H1 (cell line): Measurements from ENCODE around the gene COQ8A. TPM values are rescaled to one million over a fixed set of nuclear protein-coding genes. Genes with fewer than 3 reads are reported as not detected.

ENCODE experiments used
- CTCF ChIA-PET: fragments of 300-600 bp; sonication (Branson Sonifier 250); formaldehyde crosslinking; loops from one replicate; lab custom pipeline; 2021; ENCODE audit not compliant: partially characterized antibody; lab: Charles Lee
- POLR2A ChIA-PET: fragments of 300-600 bp; sonication (Branson Sonifier 250); formaldehyde crosslinking; loops from one replicate; lab custom pipeline; 2021; ENCODE audit warnings: inconsistent platforms; ENCODE audit not compliant: partially characterized antibody; lab: Charles Lee
- DNase-seq, 2 experiments: peaks; one replicate each; pipeline versions ENCODE4 v3.0.0 to v3.0.0-alpha.2; 2010 to 2022; ENCODE audit warnings: low spot score in 2 of 2, low read depth in 1 of 2, mixed read lengths in 1 of 2
- FAIRE-seq: peaks from 2 replicates; lab custom pipeline; 2011; peaks lifted over from hg19 to GRCh38; lab: Jason Lieb, UNC
- H2AFZ ChIP-seq: 2 replicates; pipeline ENCODE4 v1.8.1; 2012; ENCODE audit warnings: low read length, inconsistent platforms
- H2AK5ac ChIP-seq: 2 replicates; pipeline ENCODE4 v1.6.1; 2013; ENCODE audit warnings: low read depth, low read length
- H2BK120ac ChIP-seq: replicated peaks from 2 replicates; pipeline ENCODE3; 2013; ENCODE audit warnings: low read depth, low read length, inconsistent platforms
- H2BK12ac ChIP-seq: 2 replicates; pipeline ENCODE4 v1.6.1; 2013; ENCODE audit warnings: low read depth, low read length
- H2BK15ac ChIP-seq: 2 replicates; pipeline ENCODE4 v1.6.1; 2013; ENCODE audit warnings: low read length
- H2BK20ac ChIP-seq: 2 replicates; pipeline ENCODE4 v1.6.1; 2013; ENCODE audit warnings: low read length
- H2BK5ac ChIP-seq: 2 replicates; pipeline ENCODE4 v1.6.1; 2013; ENCODE audit warnings: low read depth, low read length
- H3K14ac ChIP-seq: 2 replicates; pipeline ENCODE4 v1.6.1; 2013; ENCODE audit warnings: inconsistent platforms; ENCODE audit not compliant: insufficient read length
- H3K18ac ChIP-seq: 2 replicates; pipeline ENCODE4 v1.6.1; 2013; ENCODE audit warnings: low read length; ENCODE audit errors: extremely low read depth
- H3K23ac ChIP-seq: 2 replicates; pipeline ENCODE4 v1.6.1; 2013; ENCODE audit warnings: inconsistent platforms; ENCODE audit not compliant: insufficient read length
- H3K23me2 ChIP-seq: 2 replicates; pipeline ENCODE4 v1.6.1; 2013; ENCODE audit warnings: low read depth, low read length
- H3K27ac ChIP-seq: 2 replicates; pipeline ENCODE4 v1.6.1; 2011; ENCODE audit warnings: low read depth, low read length, inconsistent platforms
- H3K27me3 ChIP-seq, 4 experiments: replicated peaks in 1 of 4; 1 replicate in 1 of 4; 2 replicates in 3 of 4; pipeline versions ENCODE4 v1.6.1 to v1.8.1; 2011 to 2013; ENCODE audit warnings: low read length in 3 of 4, mild to moderate bottlenecking in 3 of 4, inconsistent platforms in 2 of 4, mixed read lengths in 2 of 4, moderate library complexity in 1 of 4; ENCODE audit not compliant: control insufficient read depth in 3 of 4, insufficient read depth in 3 of 4; ENCODE audit errors: extremely low read depth in 1 of 4
- H3K36me3 ChIP-seq, 4 experiments: 2 replicates each; pipeline versions ENCODE4 v1.6.1 to v1.8.1; 2011 to 2013; ENCODE audit warnings: mild to moderate bottlenecking in 4 of 4, low read length in 3 of 4, moderate library complexity in 2 of 4, control low read depth in 1 of 4, inconsistent platforms in 1 of 4; ENCODE audit not compliant: insufficient read depth in 4 of 4, control insufficient read depth in 2 of 4
- H3K4ac ChIP-seq: replicated peaks from 2 replicates; pipeline ENCODE3; 2013; ENCODE audit warnings: low read length, low read depth, mixed read lengths, inconsistent platforms; ENCODE audit not compliant: insufficient read length
- H3K4me1 ChIP-seq, 4 experiments: replicated peaks in 1 of 4; 1 replicate in 1 of 4; 2 replicates in 3 of 4; pipeline versions ENCODE4 v1.6.1 to v1.8.1; 2011 to 2013; ENCODE audit warnings: low read length in 3 of 4, inconsistent platforms in 2 of 4, mixed read lengths in 1 of 4; ENCODE audit not compliant: insufficient read depth in 4 of 4, control insufficient read depth in 3 of 4
- H3K4me2 ChIP-seq, 2 experiments: 2 replicates each; pipeline versions ENCODE4 v1.6.1 to v1.8.1; 2011 to 2013; ENCODE audit warnings: low read depth in 2 of 2, low read length in 2 of 2, control low read depth in 1 of 2, inconsistent platforms in 1 of 2, mild to moderate bottlenecking in 1 of 2; ENCODE audit not compliant: insufficient read depth in 1 of 2
- H3K4me3 ChIP-seq, 4 experiments: fragments of 200-600, 300-600 bp in 1 of 4; sonication (generic), shearing (Covaris generic), sonication (Bioruptor Twin) in 1 of 4; 2 replicates each; pipeline versions ENCODE4 v1.5.1 to v1.8.1; 2011 to 2016; ENCODE audit warnings: low read length in 4 of 4, low read depth in 3 of 4, control low read depth in 2 of 4, inconsistent platforms in 2 of 4, mild to moderate bottlenecking in 2 of 4, mixed read lengths in 1 of 4, moderate library complexity in 1 of 4; ENCODE audit not compliant: insufficient read depth in 2 of 4; ENCODE audit errors: extremely low read depth in 1 of 4
- H3K56ac ChIP-seq: replicated peaks from 2 replicates; pipeline ENCODE3; 2013; ENCODE audit warnings: low read depth, mild to moderate bottlenecking, mixed read lengths, low read length, inconsistent platforms; ENCODE audit not compliant: insufficient read length
- H3K79me1 ChIP-seq: 2 replicates; pipeline ENCODE4 v1.6.1; 2013; ENCODE audit warnings: low read depth, low read length, control low read depth
- H3K79me2 ChIP-seq, 2 experiments: 2 replicates each; pipeline versions ENCODE4 v1.6.1 to v1.8.1; 2012 to 2013; ENCODE audit warnings: low read length in 2 of 2, mild to moderate bottlenecking in 2 of 2, inconsistent platforms in 1 of 2; ENCODE audit not compliant: insufficient read depth in 2 of 2, control insufficient read depth in 1 of 2
- H3K9ac ChIP-seq, 4 experiments: replicated peaks in 1 of 4; 1 replicate in 1 of 4; 2 replicates in 3 of 4; pipeline versions ENCODE4 v1.6.1 to v1.8.1; 2011 to 2013; ENCODE audit warnings: low read depth in 3 of 4, low read length in 3 of 4, control low read depth in 2 of 4, mild to moderate bottlenecking in 2 of 4, moderate library complexity in 2 of 4, inconsistent platforms in 1 of 4; ENCODE audit errors: extremely low read depth in 1 of 4
- H3K9me3 ChIP-seq, 2 experiments: 2 replicates each; pipeline versions ENCODE4 v1.6.1 to v1.8.1; 2012 to 2013; ENCODE audit warnings: mild to moderate bottlenecking in 2 of 2, moderate library complexity in 2 of 2, control low read depth in 1 of 2, inconsistent platforms in 1 of 2, low read depth in 1 of 2, low read length in 1 of 2, mixed read lengths in 1 of 2; ENCODE audit not compliant: insufficient read depth in 2 of 2
- H4K20me1 ChIP-seq, 2 experiments: replicated peaks in 1 of 2; 2 replicates each; pipeline versions ENCODE3 to v1.8.1; 2011 to 2013; ENCODE audit warnings: inconsistent platforms in 2 of 2, low read length in 2 of 2, mild to moderate bottlenecking in 1 of 2; ENCODE audit not compliant: insufficient read depth in 2 of 2, control insufficient read depth in 1 of 2
- H4K5ac ChIP-seq: 2 replicates; pipeline ENCODE4 v1.6.1; 2013; ENCODE audit warnings: low read length, low read depth, mixed read lengths, inconsistent platforms; ENCODE audit not compliant: insufficient read length
- H4K8ac ChIP-seq: 2 replicates; pipeline ENCODE4 v1.8.0; 2013; ENCODE audit warnings: mild to moderate bottlenecking, moderate library complexity, low read length, inconsistent platforms; ENCODE audit not compliant: insufficient read depth; ENCODE audit errors: extremely low read depth
- H4K91ac ChIP-seq: replicated peaks from 2 replicates; pipeline ENCODE3; 2013; ENCODE audit warnings: low read length, mixed read lengths, inconsistent platforms; ENCODE audit not compliant: insufficient read length
- ASH2L ChIP-seq: fragments of 200-600, 300-600 bp; sonication (generic); IDR thresholded peaks from one replicate; pipeline ENCODE4 v1.7.1; 2017; ENCODE audit warnings: low read length
- KDM4A ChIP-seq: IDR thresholded peaks from one replicate; pipeline ENCODE4 v1.7.1; 2012; ENCODE audit warnings: low read depth, mild to moderate bottlenecking, moderate library complexity, low read length, inconsistent platforms; ENCODE audit not compliant: severe bottlenecking
- RAD21 ChIP-seq, 2 experiments: IDR thresholded peaks in 1 of 2; conservative IDR thresholded peaks in 1 of 2; 2 replicates each; pipeline ENCODE4 v1.6.1; 2011; ENCODE audit warnings: low read depth in 2 of 2, low read length in 2 of 2, improper control_type of control experiment in 1 of 2, inconsistent platforms in 1 of 2, mild to moderate bottlenecking in 1 of 2, moderate library complexity in 1 of 2
- RNF2 ChIP-seq: fragments of 200-900, 300-1000 bp; sonication (generic); IDR thresholded peaks from 2 replicates; pipeline ENCODE4 v1.7.1; 2016; ENCODE audit warnings: borderline replicate concordance, low read depth, mild to moderate bottlenecking, antibody characterized with exemption, low read length; ENCODE audit not compliant: poor library complexity, severe bottlenecking; ENCODE audit errors: missing control alignments
- SP1 ChIP-seq: IDR thresholded peaks from 2 replicates; pipeline ENCODE4 v1.6.1; 2011; ENCODE audit warnings: low read depth, low read length
- SP2 ChIP-seq: IDR thresholded peaks from 2 replicates; pipeline ENCODE4 v1.6.1; 2012; ENCODE audit warnings: mild to moderate bottlenecking, low read length, inconsistent platforms
- SRF ChIP-seq: IDR thresholded peaks from 2 replicates; pipeline ENCODE4 v1.6.1; 2011; ENCODE audit warnings: mild to moderate bottlenecking, low read depth, low read length, moderate library complexity
- TBP ChIP-seq: IDR thresholded peaks from 2 replicates; pipeline ENCODE4 v1.6.1; 2011; ENCODE audit warnings: low read depth, low read length, improper control_type of control experiment
- WGBS, 2 experiments: shearing (Covaris generic) in 1 of 2; methylation state at CpG; one replicate each; pipeline versions ENCODE4 v1.1.6 to v1.1.7; 2013 to 2015; ENCODE audit warnings: low lambda C conversion rate in 2 of 2, mixed read lengths in 2 of 2, inconsistent platforms in 1 of 2, low coverage in 1 of 2, missing lambda C conversion rate in 1 of 2; ENCODE audit not compliant: insufficient replicate concordance in 2 of 2, insufficient coverage in 1 of 2, insufficient read length in 1 of 2; ENCODE audit errors: extremely low coverage in 1 of 2, missing lambda C conversion rate in 1 of 2; 5-methylcytosine and 5-hydroxymethylcytosine counted together
- polyA plus RNA-seq, 7 experiments: library from polyadenylated mRNA; depleted of rRNA in 3 of 7; stranded (reverse) in 5 of 7; unstranded in 2 of 7; fragments of >200 nt in 5 of 7; fragments of 200-250 nt in 2 of 7; gene quantifications; 1 replicate in 5 of 7; 2 replicates in 1 of 7; 4 replicates in 1 of 7; pipeline versions ENCODE4 v1.2.1 to v1.2.3, GENCODE V29; 2011 to 2013; ENCODE audit warnings: missing spikeins in 2 of 7, mixed read lengths in 2 of 7
- total RNA-seq: library from RNA; stranded (reverse); fragmentation: NEBNext Ultra II Directional; extraction: Animal tissue kit (Norgen Biotek cat#: 25700); gene quantifications from 2 replicates; pipeline ENCODE4 v1.2.1, GENCODE V29; 2021

COQ8A gene
- total and polyA plus RNA-seq, 2 of the 8 experiments (the other 6 are each of a cell fraction or from before 2014, with no cell fraction given) = 28.5 to 38.9 TPM

DNA sequence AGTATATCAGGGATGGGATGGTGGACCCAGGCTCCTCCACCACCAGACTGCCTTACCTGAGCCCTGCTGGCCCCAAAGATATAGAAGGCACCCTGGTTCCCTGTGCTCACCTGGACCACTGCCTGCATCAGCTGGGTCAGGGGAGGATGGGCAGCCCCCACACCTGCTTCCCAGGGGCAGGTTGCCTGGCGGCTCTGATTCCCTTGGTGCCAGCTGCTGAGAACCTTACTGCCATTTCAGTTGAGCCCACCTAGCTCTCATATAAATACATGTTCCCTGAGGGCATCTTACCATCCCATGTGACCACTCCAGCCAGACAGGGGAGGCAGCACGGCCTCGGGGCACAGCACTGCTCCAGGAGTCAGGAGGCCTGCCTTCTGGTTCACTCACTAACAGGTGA, 45.3 kb upstream of the COQ8A start:
- Histone ChIP-seq H3K4me3 (no peak overlapping the region), H2BK5ac (no peak overlapping the region), H3K9ac (no peak overlapping the region), H3K23me2 (no peaks in the 10 kb centered on the region), H3K9me3 (no peaks in the 10 kb centered on the region), H2AFZ (no peak overlapping the region), H2BK20ac (no peak overlapping the region), H3K56ac (no peak overlapping the region), H3K23ac (no peak overlapping the region), H3K14ac (no peak overlapping the region), H3K79me1 (no peaks in the 10 kb centered on the region), H2BK120ac (no peak overlapping the region), H3K79me2 (no peaks in the 10 kb centered on the region), H3K18ac (no peak overlapping the region), H3K4me2 (no peak overlapping the region), H2BK15ac (no peak overlapping the region), H4K5ac (no peak overlapping the region), H4K91ac (no peak overlapping the region), H2AK5ac (no peak overlapping the region), H4K20me1 (peaks cover 0 to 3% of the 10 kb centered on the region in 2 experiments), H4K8ac (no peak overlapping the region), H3K36me3 (peaks cover 4 to 13% (median 8%) of the 10 kb centered on the region in 4 experiments; a peak in 3 of 8 replicates), H2BK12ac (no peak overlapping the region), H3K27me3 (no peaks in the 10 kb centered on the region), H3K27ac (no peak overlapping the region; the same call in 1 of the 2 replicates), H3K4ac (no peak overlapping the region), H3K4me1 (no peaks in the 10 kb centered on the region)
- 92% methylated on average over 3 of the region's 3 CpGs; no CpG with 5 or more reads in 1 of the 2 experiments for WGBS, 2 experiments
- no peak for TF ChIP-seq ASH2L
- no peak for TF ChIP-seq SRF
- TF ChIP-seq TBP = no peak
- TF ChIP-seq RAD21 (IDR thresholded peaks at IDR 0.05 in 1 of 2, conservative IDR thresholded peaks at IDR 0.05 in 1 of 2; ENCODE audit: low read depth in 2 of 2, low read length in 2 of 2) = no peak
- no peak for TF ChIP-seq SP1
- no peak for TF ChIP-seq RNF2
- no peak for TF ChIP-seq SP2
- TF ChIP-seq KDM4A = no peak
- POLR2A ChIA-PET = no interaction called here
- FAIRE-seq = no peak
- no peak for DNase-seq
- CTCF ChIA-PET = interaction anchor here (0.9 to 1.2 kb wide), 2 partner anchors 13 to 201 kb away, joined by 3 read pairs; no protein-coding TSS in a partner anchor
